BE2C (cell line): ENCODE data around the gene GRIA3.

ENCODE experiments used
- DNase-seq: peaks from one replicate; pipeline ENCODE4 v3.0.0-alpha.2; 2020
- H3K27me3 ChIP-seq: fragments of 250-450 bp; sonication (Bioruptor Pico); 2 replicates; pipeline ENCODE4 v1.5.1; 2020; ENCODE audit warnings: mild to moderate bottlenecking
- H3K36me3 ChIP-seq: fragments of 250-450 bp; sonication (Bioruptor Pico); 2 replicates; pipeline ENCODE4 v1.5.1; 2020; ENCODE audit warnings: mild to moderate bottlenecking
- H3K4me1 ChIP-seq: fragments of 250-450 bp; sonication (Bioruptor Pico); 2 replicates; pipeline ENCODE4 v1.5.1; 2020
- H3K4me3 ChIP-seq: 2 replicates; pipeline ENCODE4 v1.5.1; 2011; ENCODE audit warnings: low read depth, low read length
- H3K9me3 ChIP-seq: fragments of 250-450 bp; sonication (Bioruptor Pico); 2 replicates; pipeline ENCODE4 v1.5.1; 2020
- CTCF ChIP-seq: IDR thresholded peaks from 2 replicates; pipeline ENCODE4 v1.5.1; 2012; ENCODE audit warnings: mild to moderate bottlenecking, low read depth, low read length

Gene GRIA3

GRCh38 chrX:123442764-123443163, 258.7 kb downstream of the GRIA3 start:
- Histone ChIP-seq H3K36me3 (no peaks in the 10 kb centered on the region), H3K27me3 (no peaks in the 10 kb centered on the region), H3K4me3 (no peak overlapping the region), H3K9me3 (no peaks in the 10 kb centered on the region), H3K4me1 (no peaks in the 10 kb centered on the region)
- DNase-seq = no peak
- TF ChIP-seq CTCF = no peak

- no peak for DNase-seq
- Histone ChIP-seq H3K27me3 (no peaks in the 10 kb centered on the region), H3K4me3 (no peak overlapping the region), H3K4me1 (no peaks in the 10 kb centered on the region), H3K9me3 (no peaks in the 10 kb centered on the region), H3K36me3 (no peaks in the 10 kb centered on the region)
- TF ChIP-seq CTCF = no peak
Observed at GRCh38 chrX:123447506-123447905, 263.4 kb downstream of the GRIA3 start.

GRCh38 chrX:123449335-123449734, 265.3 kb downstream of the GRIA3 start:
- TF ChIP-seq CTCF = no peak
- Histone ChIP-seq H3K36me3 (no peaks in the 10 kb centered on the region), H3K4me1 (no peaks in the 10 kb centered on the region), H3K9me3 (no peaks in the 10 kb centered on the region), H3K4me3 (no peak overlapping the region), H3K27me3 (no peaks in the 10 kb centered on the region)
- no peak for DNase-seq

- no peaks in the 10 kb centered on the region for H3K36me3 ChIP-seq
- no peak overlapping the region for H3K4me3 ChIP-seq
- DNase-seq = no peak
- H3K4me1 ChIP-seq = no peaks in the 10 kb centered on the region
- TF ChIP-seq CTCF = peak; percentile 22
- H3K27me3 ChIP-seq = no peaks in the 10 kb centered on the region
- no peaks in the 10 kb centered on the region for H3K9me3 ChIP-seq
Observed at GRCh38 chrX:123450222-123450621, 266.1 kb downstream of the GRIA3 start.

- no peaks in the 10 kb centered on the region for H3K27me3 ChIP-seq
- no peak for TF ChIP-seq CTCF
- no peak for DNase-seq
- no peaks in the 10 kb centered on the region for H3K36me3 ChIP-seq
- H3K9me3 ChIP-seq = no peaks in the 10 kb centered on the region
- no peaks in the 10 kb centered on the region for H3K4me1 ChIP-seq
- no peak overlapping the region for H3K4me3 ChIP-seq
Observed at GRCh38 chrX:123454712-123455431, 270.8 kb downstream of the GRIA3 start.

GRCh38 chrX:123455693-123456092, 271.6 kb downstream of the GRIA3 start:
- Histone ChIP-seq H3K9me3 (no peaks in the 10 kb centered on the region), H3K4me3 (no peak overlapping the region), H3K27me3 (no peaks in the 10 kb centered on the region), H3K4me1 (no peaks in the 10 kb centered on the region), H3K36me3 (no peaks in the 10 kb centered on the region)
- no peak for DNase-seq
- TF ChIP-seq CTCF = no peak
